Muscle of leg (tissue), 11 donors: Measurements from ENCODE around the gene DYRK1B. TPM values are rescaled to one million over a fixed set of nuclear protein-coding genes. Genes with fewer than 3 reads are reported as not detected.

ENCODE experiments used
- DNase-seq: peaks from one replicate; pipeline ENCODE4 v3.0.0; 2013
- H3K27ac ChIP-seq: one replicate; pipeline ENCODE4 v1.5.1; 2013; ENCODE audit warnings: mild to moderate bottlenecking, low read length, control low read depth
- H3K27me3 ChIP-seq: one replicate; pipeline ENCODE4 v1.6.1; 2013; ENCODE audit warnings: low read length; ENCODE audit not compliant: control insufficient read depth, insufficient read depth
- H3K36me3 ChIP-seq: one replicate; pipeline ENCODE4 v1.6.1; 2013; ENCODE audit warnings: low read length; ENCODE audit not compliant: control insufficient read depth, insufficient read depth
- H3K4me1 ChIP-seq: one replicate; pipeline ENCODE4 v1.6.1; 2013; ENCODE audit warnings: low read length; ENCODE audit not compliant: control insufficient read depth, insufficient read depth
- H3K4me3 ChIP-seq: one replicate; pipeline ENCODE4 v1.5.1; 2013; ENCODE audit warnings: low read length, control low read depth
- H3K9me3 ChIP-seq: replicated peaks from 2 replicates; pipeline ENCODE4 v1.6.1; 2013; ENCODE audit warnings: low read depth, low read length; ENCODE audit not compliant: control insufficient read depth
- WGBS: methylation state at CpG from one replicate; pipeline ENCODE4 v1.1.5; 2013; ENCODE audit warnings: missing lambda C conversion rate; ENCODE audit not compliant: insufficient coverage; 5-methylcytosine and 5-hydroxymethylcytosine counted together
- polyA plus RNA-seq, 8 donors: library from polyadenylated mRNA; unstranded; fragments of 120-200 nt; gene quantifications; one replicate each; pipeline versions ENCODE4 v1.2.1 to v1.2.3, GENCODE V29; 2013; ENCODE audit warnings: inconsistent platforms in 1 of 8, low replicate concordance in 1 of 8; ENCODE audit not compliant: insufficient read length in 8 of 8, insufficient read depth in 1 of 8
- total RNA-seq: library from RNA; stranded (reverse); fragments of 120-200 nt; gene quantifications from one replicate; pipeline ENCODE4 v1.2.4, GENCODE V29; 2013

DYRK1B gene
- total and polyA plus RNA-seq, 9 donors = 23.5 to 59.5 (median 48.0) TPM

GRCh38 chr19:39832341-39833083 is 1.4 kb downstream of the DYRK1B start:
- peak overlapping the region; percentile 98 for H3K4me3 ChIP-seq
- peaks cover 70% of the 10 kb centered on the region for H3K36me3 ChIP-seq
- peaks cover 42% of the 10 kb centered on the region for H3K4me1 ChIP-seq
- no peak for DNase-seq
- H3K27ac ChIP-seq = peak overlapping the region; percentile 98
- no peaks in the 10 kb centered on the region for H3K9me3 ChIP-seq
- 76% methylated on average over 5 of the region's 5 CpGs for WGBS
- H3K27me3 ChIP-seq = no peaks in the 10 kb centered on the region

DNA sequence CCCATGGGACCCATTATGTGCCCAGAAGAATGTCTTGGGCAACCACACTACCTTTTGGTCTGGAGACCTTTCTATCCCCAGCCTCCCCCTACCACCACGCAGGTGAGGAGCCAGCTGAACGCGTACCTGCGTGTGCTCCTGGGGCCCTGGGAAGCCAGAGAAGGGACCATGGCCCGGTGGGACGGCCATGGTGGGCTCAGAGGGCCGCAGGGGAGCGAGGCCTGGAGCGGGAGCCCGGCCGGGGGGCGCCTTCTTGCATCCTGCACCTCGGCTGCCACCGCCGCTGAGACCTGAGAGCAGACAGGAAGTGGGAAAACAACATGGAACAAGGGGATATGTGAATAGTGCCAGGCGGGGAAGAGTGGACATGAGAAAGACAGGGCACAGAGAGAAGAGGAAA is 2.3 kb downstream of the DYRK1B start:
- H3K27me3 ChIP-seq = no peaks in the 10 kb centered on the region
- H3K4me3 ChIP-seq = peak overlapping the region; percentile 18
- peak overlapping the region; percentile 38 for H3K27ac ChIP-seq
- H3K4me1 ChIP-seq = peaks cover 42% of the 10 kb centered on the region
- 93% methylated on average over 15 of the region's 16 CpGs for WGBS
- no peaks in the 10 kb centered on the region for H3K9me3 ChIP-seq
- peaks cover 69% of the 10 kb centered on the region for H3K36me3 ChIP-seq
- no peak for DNase-seq

- no peaks in the 10 kb centered on the region for H3K27me3 ChIP-seq
- no peaks in the 10 kb centered on the region for H3K9me3 ChIP-seq
- peaks cover 72% of the 10 kb centered on the region for H3K36me3 ChIP-seq
- H3K4me1 ChIP-seq = peaks cover 47% of the 10 kb centered on the region
- H3K27ac ChIP-seq = no peak overlapping the region
- H3K4me3 ChIP-seq = no peak overlapping the region
- no peak for DNase-seq
Measured at GRCh38 chr19:39830847-39831246, 3.1 kb downstream of the DYRK1B start.

DNA sequence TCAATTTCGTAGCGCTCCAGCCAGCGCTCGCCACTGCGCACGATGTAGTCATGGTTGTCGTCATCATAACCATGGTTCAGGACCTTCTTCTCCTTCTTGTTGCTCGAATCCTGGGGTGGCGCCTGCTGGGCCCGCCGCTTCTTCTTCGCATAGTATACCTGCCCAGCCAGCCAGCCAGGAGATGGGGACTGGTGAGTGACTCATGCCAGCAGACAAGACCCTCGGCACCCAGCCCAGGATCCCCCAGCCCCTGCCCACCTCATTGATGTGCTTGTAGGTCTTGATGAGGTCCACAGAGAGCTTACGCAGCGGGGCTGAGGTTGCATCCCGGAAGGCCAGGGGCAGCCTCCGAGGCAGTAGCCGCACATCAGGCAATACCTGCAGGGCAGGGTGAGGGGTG is 3.6 kb downstream of the DYRK1B start:
- Histone ChIP-seq H3K27me3 (no peaks in the 10 kb centered on the region), H3K9me3 (no peaks in the 10 kb centered on the region), H3K4me1 (peaks cover 51% of the 10 kb centered on the region), H3K4me3 (no peak overlapping the region), H3K27ac (no peak overlapping the region), H3K36me3 (peaks cover 73% of the 10 kb centered on the region)
- WGBS = 92% methylated on average over 14 of the region's 18 CpGs
- DNase-seq = no peak

GRCh38 chr19:39829702-39830275 is 4.2 kb downstream of the DYRK1B start:
- peaks cover 54% of the 10 kb centered on the region for H3K4me1 ChIP-seq
- H3K27ac ChIP-seq = no peak overlapping the region
- H3K36me3 ChIP-seq = peaks cover 71% of the 10 kb centered on the region
- 97% methylated on average over 10 of the region's 10 CpGs for WGBS
- DNase-seq = no peak
- H3K4me3 ChIP-seq = no peak overlapping the region
- no peaks in the 10 kb centered on the region for H3K9me3 ChIP-seq
- no peaks in the 10 kb centered on the region for H3K27me3 ChIP-seq

DNA sequence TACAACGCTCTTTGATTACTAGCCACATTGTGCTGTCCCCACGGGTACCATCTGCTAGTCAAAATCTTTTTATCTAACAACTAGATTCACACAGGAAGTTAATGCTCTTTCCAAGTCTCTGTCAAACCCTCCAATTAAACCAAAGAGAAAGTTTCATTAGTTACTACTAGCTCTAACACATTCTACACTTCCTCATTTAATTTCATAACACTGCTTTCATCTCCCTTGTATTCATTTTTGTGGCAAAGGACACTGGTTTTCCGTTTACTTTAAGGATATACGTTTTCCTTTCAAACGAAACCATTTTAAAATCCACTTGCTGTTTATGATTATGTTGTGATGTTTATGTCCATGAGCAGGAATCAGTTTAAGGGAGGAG is 5.3 kb downstream of the DYRK1B start:
- no peak overlapping the region for H3K27ac ChIP-seq
- DNase-seq = no peak
- 81% methylated on average over 2 of the region's 5 CpGs for WGBS
- H3K36me3 ChIP-seq = peaks cover 64% of the 10 kb centered on the region
- no peaks in the 10 kb centered on the region for H3K9me3 ChIP-seq
- no peak overlapping the region for H3K4me3 ChIP-seq
- peaks cover 54% of the 10 kb centered on the region for H3K4me1 ChIP-seq
- H3K27me3 ChIP-seq = no peaks in the 10 kb centered on the region

- no peak for DNase-seq
- Histone ChIP-seq H3K4me3 (no peak overlapping the region), H3K4me1 (peaks cover 57% of the 10 kb centered on the region), H3K36me3 (peaks cover 64% of the 10 kb centered on the region), H3K27me3 (no peaks in the 10 kb centered on the region), H3K9me3 (no peaks in the 10 kb centered on the region), H3K27ac (no peak overlapping the region)
- 84% methylated on average over 23 of the region's 26 CpGs for WGBS
Measured at GRCh38 chr19:39828015-39828653, 5.8 kb downstream of the DYRK1B start.

GRCh38 chr19:39827216-39827615 is 6.7 kb downstream of the DYRK1B start:
- Histone ChIP-seq H3K36me3 (peaks cover 64% of the 10 kb centered on the region), H3K4me1 (peaks cover 49% of the 10 kb centered on the region), H3K27me3 (no peaks in the 10 kb centered on the region), H3K9me3 (no peaks in the 10 kb centered on the region), H3K27ac (no peak overlapping the region), H3K4me3 (no peak overlapping the region)
- DNase-seq = no peak
- 94% methylated on average over 12 of the region's 13 CpGs for WGBS

DNA sequence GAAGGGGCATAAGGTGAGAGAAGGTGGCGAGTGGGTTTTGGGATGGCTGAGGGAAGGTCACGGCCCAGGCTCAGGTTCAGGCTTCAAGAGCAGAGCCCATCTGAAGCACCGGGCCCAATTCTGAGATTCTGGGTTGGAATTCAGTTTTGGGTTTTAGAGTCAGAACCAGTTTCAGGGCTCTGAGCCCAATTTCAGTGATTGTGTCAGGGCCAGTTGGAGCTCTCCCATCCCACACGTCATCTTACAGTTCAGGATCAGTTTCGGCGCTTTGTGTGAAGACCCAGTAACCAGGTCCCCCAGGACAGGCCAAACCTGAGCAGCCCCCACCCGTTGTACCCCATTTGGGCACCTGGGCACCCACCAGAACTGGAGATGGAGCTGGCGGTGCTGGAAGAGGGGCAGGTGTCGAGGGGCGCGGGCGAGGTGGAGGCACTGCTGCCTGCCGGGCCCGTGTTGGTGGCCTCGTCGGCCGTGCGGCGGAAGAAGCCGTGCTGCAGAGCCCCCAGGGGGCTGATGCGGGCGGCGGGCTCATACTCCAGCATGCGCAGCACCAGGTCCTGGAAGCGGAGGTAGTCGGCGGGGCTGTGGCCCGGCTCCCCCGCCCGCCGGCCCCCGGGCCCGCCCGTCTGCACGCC is 7.5 kb downstream of the DYRK1B start:
- H3K4me3 ChIP-seq = no peak overlapping the region
- no peaks in the 10 kb centered on the region for H3K27me3 ChIP-seq
- WGBS = 90% methylated on average over 34 of the region's 35 CpGs
- H3K27ac ChIP-seq = peak overlapping the region; percentile 13
- no peak for DNase-seq
- H3K36me3 ChIP-seq = peaks cover 59% of the 10 kb centered on the region
- H3K4me1 ChIP-seq = peaks cover 41% of the 10 kb centered on the region
- no peaks in the 10 kb centered on the region for H3K9me3 ChIP-seq

DNA sequence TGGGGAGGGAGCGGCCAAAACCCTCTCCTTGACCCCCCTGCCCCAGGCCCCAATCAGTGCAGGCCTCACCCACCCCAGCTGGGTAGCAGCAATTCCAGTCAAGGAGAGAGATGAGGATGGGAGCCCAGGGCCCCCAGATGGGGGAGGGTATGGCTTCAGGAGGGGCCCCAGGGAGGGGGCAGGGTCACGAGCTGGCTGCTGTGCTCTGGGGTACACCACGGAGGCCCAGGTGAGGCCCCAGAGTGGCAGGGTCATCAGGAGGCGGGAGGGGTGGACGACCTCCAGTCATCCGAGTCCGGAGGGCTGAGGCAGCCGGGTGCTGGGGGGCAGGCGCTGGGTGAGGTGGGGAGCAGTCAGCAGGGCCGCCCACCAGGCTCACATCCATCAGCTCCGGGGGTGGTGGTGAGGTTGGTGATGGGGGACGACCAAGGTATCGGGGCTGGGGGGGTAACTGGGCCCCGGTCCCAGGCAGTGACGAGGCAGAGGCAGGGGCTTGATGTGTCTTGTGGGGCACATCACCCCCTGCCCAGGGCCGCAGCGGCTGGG is 8.4 kb downstream of the DYRK1B start:
- H3K9me3 ChIP-seq = no peaks in the 10 kb centered on the region
- H3K27ac ChIP-seq = peak overlapping the region; percentile 53

More for the DNA sequence above, 8.4 kb downstream of the DYRK1B start:
- Histone ChIP-seq H3K27me3 (no peaks in the 10 kb centered on the region), H3K36me3 (peaks cover 51% of the 10 kb centered on the region), H3K4me3 (no peak overlapping the region), H3K4me1 (peaks cover 34% of the 10 kb centered on the region)
- WGBS = 85% methylated on average over 9 of the region's 17 CpGs
- no peak for DNase-seq
